HG03064 (cell line): Measurements from ENCODE around the gene CCDC88C.
A peak's percentile ranks its signal among the peaks of the same experiment; 100 is the strongest.

ENCODE experiments used
- ATAC-seq: cut with Tn5 transposase; IDR thresholded peaks from one replicate; pipeline ENCODE4 v1.9.1; 2021; ENCODE audit warnings: low read depth; ENCODE audit not compliant: unreplicated experiment

Gene CCDC88C

GRCh38 chr14:91369628-91370445 lies 47.8 kb downstream of the CCDC88C start:
- ATAC-seq: no peak

GRCh38 chr14:91368776-91369416 lies 48.7 kb downstream of the CCDC88C start:
- ATAC-seq: no peak

- peak; percentile 50 for ATAC-seq
Measured at GRCh38 chr14:91367173-91368171, 50.1 kb downstream of the CCDC88C start.

- no peak for ATAC-seq
Measured at GRCh38 chr14:91366749-91367148, 50.9 kb downstream of the CCDC88C start.

- no peak for ATAC-seq
Measured at GRCh38 chr14:91365552-91365951, 52.1 kb downstream of the CCDC88C start.

GRCh38 chr14:91364524-91365270 lies 52.9 kb downstream of the CCDC88C start:
- no peak for ATAC-seq

- ATAC-seq: peak; percentile 47
Measured at GRCh38 chr14:91363776-91364523, 53.7 kb downstream of the CCDC88C start.

- no peak for ATAC-seq
Measured at GRCh38 chr14:91361233-91361811, 56.3 kb downstream of the CCDC88C start.

- ATAC-seq: no peak
Measured at GRCh38 chr14:91360490-91361232, 57.0 kb downstream of the CCDC88C start.

GRCh38 chr14:91358654-91359220 lies 58.9 kb downstream of the CCDC88C start:
- ATAC-seq: no peak

- no peak for ATAC-seq
Measured at GRCh38 chr14:91358025-91358319, 59.6 kb downstream of the CCDC88C start.

GRCh38 chr14:91357272-91358024 lies 60.2 kb downstream of the CCDC88C start:
- no peak for ATAC-seq

GRCh38 chr14:91356181-91356763 lies 61.3 kb downstream of the CCDC88C start:
- no peak for ATAC-seq

GRCh38 chr14:91354979-91355685 lies 62.5 kb downstream of the CCDC88C start:
- no peak for ATAC-seq

- ATAC-seq: no peak
Measured at GRCh38 chr14:91354221-91354916, 63.3 kb downstream of the CCDC88C start.
